TTC549 (cell line): ENCODE results near the gene SPTLC2.
"Not testable (repeated sequence)": the region's sequence is repeated elsewhere in the genome, so short reads cannot be mapped to it uniquely, and the experiment has no call there.

ENCODE experiments used
- FAIRE-seq: peaks from 2 replicates; lab custom pipeline; 2012; peaks lifted over from hg19 to GRCh38; lab: Jason Lieb, UNC

The SPTLC2 gene

GRCh38 chr14:77588411-77589025 lies 27.9 kb downstream of the SPTLC2 start:
- FAIRE-seq = not testable (repeated sequence)

DNA sequence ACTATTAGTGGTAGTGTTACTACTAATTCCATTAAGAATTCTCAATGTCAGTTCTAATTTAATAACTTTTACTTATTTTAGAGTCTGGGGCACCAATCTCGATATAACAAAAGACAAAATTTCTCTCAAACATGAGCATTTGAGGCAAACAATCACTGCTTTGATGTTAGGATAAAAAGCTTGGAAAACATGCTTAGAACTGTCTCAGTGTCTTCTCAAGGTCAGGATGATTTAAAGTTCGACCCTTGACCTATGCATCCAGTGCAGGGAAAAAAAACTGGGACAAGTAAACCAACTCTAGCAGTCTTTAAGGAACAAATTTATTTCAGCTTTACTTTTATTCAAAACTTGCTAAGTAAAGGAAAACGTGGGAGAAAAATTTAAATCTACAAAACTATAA lies 31.1 kb downstream of the SPTLC2 start:
- FAIRE-seq = no peak

DNA sequence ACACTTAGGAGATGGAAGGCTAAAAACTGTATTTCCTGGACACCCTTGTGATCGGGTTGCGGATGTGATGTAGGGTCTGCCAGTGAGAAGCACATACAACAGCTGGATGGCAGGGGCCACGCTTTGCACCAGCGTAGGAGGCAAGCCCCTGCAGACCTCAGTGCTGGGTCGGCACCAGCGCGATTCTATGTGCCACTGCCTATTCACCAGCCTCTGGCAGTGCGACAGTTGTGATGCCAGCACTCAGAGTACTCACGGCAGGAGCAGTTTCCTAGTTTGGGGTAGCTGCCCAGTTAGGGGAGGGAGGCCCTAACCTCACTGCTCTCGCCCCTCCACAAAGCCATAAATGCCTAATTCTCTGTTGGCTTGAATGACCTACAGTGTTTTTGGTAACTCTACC lies 31.6 kb downstream of the SPTLC2 start:
- no peak for FAIRE-seq

DNA sequence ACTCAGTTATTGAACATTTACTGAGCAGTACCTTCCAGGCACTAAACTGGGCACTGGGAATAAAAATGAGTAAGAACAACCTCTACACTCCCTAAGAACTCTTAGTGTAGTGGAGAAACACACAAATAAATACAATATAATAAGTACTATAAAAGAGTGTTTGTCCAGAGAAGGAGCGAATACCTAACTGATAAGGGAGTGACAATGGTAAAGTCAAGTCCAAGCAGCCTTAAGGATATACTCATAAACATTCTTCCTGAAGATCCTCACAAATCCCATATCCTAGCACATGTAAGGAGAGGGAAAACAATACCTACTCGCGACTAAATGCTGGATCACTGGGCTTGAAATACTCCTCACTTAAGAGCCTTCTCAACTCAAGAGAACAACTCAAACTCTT lies 32.8 kb downstream of the SPTLC2 start:
- FAIRE-seq = no peak

DNA sequence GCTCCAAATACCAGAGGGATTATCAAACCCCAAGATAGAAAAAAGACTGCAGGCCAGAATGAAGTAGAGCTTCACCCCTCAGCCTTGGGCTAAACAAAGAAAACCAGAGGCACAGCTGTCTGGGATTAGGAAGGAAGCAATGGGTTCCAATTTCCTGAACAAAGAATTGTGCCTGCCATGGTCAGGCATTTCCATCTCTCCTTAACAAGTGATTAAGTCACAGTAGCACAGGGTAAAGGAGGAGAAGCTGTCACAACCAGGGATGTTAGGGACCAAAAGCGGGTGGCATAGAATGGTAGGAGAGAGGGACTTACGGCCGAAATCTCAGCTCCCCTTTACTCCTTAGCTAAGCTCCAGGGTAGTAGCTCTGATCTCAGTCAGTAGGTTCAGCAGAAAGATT lies 33.9 kb downstream of the SPTLC2 start:
- FAIRE-seq = no peak

- FAIRE-seq = no peak
Measured at GRCh38 chr14:77580964-77581505, 35.4 kb downstream of the SPTLC2 start.

DNA sequence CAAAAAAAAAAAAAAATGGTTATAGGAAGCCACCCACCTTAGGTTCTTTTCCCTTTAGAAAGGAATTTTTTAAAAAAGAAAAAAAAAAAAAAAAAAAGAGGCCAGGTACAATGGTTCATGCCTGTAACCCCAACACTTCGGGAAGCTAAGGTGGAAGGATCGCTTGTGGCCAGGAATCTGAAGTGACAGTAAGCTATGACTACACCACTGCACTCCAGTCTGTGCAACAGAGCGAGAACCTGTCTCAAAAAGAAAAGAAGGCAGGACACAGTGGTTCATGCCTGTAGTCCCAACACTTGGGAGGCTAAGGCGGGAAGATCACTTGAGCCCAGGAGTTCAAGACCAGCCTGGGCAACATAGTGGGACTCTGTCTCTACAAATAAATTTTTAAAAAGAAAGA lies 36.0 kb downstream of the SPTLC2 start:
- FAIRE-seq = no peak

DNA sequence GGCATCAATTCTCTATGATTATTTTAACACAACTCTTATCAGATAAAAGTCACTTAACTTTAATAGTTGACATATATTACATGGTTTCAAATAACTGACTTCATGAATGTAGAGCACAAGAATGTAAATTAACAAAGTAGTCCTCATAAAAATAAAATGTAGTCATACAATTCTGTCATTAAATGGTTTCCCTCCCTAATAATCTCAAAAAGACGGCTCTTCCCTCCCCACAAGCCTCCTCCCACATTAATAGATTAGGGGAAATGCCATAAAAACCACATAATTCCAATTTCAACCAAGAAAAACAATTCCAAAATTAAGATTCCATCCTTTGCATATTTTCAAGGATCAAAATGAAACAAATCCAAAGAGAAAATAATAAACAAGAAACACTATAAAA lies 36.7 kb downstream of the SPTLC2 start:
- FAIRE-seq = no peak

DNA sequence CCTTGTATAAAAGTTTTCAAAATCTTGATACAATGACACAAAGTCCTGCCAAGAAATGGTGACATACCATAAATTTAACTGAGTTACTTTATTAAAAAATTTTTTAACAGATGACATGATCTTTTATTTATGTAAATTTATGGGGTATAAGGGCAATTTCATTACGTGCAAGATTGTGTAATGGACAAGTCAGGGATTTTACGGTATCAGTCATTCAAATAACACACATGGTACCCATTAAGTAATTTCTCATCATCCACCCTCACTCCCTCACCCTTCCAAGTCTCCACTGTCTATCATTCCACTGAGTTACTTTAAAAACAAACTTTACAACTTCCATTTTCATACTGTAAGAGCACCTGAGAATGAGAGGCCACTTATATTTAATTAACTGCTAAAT lies 37.4 kb downstream of the SPTLC2 start:
- no peak for FAIRE-seq

DNA sequence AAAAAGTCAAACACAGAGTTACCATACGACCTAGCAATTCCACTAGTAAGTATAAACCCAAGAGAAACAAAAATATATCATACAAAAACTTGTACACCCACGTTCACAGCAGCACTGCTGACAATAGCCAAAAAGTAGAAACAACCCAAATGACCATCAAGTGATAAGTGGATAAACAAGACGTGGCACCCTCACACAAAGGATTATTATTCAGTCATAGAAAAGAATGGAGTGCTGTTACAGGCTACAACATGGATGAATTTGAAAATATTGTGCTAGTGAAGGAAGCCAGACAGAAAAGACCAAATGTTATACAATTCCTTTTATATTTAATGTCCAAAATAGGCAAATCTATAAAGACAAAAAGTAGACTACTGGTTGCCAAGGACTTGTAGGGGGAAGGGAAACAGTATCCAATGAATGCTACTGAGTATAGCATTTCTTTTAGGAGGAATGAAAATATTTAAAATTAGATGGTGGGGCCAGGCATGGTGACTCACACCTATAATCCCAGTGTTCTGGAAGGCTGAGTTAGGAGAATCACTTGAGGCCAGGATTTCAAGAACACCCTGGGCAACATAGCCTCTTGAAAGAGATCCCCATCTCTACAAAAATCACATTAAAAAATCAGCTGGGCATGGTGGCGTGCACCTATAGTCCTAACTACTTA lies 41.9 kb downstream of the SPTLC2 start:
- no peak for FAIRE-seq

DNA sequence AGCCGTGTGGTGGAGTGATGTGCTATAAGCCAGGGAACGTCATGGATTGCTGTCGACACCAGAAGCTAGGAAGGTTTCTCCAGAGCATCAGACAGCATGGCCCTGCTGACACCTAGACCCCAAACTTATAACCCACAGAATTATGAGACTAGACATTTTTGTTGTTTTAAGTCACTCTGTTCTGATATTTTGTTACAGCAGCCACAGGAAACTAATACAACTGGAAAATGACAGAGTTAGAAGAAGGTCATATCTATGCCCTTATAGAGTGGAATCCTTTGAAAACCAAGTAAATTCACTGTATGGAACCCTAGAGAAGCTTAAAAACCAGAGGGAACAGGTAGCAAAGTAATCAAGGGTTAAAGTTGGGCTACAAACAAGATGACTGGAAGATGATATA lies 42.5 kb downstream of the SPTLC2 start:
- FAIRE-seq = no peak

- FAIRE-seq = no peak
Measured at GRCh38 chr14:77570706-77571268, 45.6 kb downstream of the SPTLC2 start.

GRCh38 chr14:77565994-77566305 lies 50.5 kb downstream of the SPTLC2 start:
- no peak for FAIRE-seq

- FAIRE-seq = no peak
Measured at GRCh38 chr14:77565289-77565993, 51.0 kb downstream of the SPTLC2 start.

DNA sequence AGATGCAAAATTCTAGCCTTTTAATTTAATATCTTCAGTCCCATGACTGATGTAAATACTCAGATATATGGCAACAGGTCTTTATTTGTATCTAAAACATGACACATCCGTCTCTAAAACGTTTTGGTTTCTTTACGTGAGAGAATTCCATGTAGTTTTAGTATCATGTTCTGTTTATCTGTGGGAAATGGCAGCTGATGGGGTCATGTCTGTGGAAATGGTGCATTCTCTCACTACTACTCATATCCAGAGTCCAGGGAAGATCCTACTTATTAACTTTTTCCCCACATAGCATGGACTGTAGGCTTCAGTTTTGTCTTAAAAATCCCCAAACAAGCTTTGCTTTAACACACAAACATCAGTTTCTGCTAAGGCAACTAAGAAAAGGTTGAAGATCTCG lies 53.8 kb downstream of the SPTLC2 start:
- FAIRE-seq = no peak

- FAIRE-seq = no peak
Measured at GRCh38 chr14:77561881-77562280, 54.6 kb downstream of the SPTLC2 start.

DNA sequence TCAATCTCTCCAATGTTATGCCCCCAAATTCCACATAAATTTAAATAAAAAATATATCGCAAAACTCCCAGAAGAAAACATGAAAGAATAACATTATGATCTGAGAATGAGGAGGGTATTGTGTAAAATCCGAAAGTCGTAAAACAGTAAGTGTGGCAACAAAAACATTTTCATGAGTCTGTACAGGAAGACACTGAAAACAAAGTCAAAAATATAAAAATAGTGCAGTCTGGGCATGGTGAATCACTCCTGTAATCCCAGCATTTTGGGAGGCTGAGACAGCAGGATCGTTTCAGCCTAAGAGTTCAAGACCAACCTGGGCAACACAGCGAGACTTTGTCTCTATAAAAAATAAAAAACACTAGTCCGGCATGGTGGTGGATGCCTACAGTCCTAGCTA lies 57.1 kb downstream of the SPTLC2 start:
- FAIRE-seq = no peak

DNA sequence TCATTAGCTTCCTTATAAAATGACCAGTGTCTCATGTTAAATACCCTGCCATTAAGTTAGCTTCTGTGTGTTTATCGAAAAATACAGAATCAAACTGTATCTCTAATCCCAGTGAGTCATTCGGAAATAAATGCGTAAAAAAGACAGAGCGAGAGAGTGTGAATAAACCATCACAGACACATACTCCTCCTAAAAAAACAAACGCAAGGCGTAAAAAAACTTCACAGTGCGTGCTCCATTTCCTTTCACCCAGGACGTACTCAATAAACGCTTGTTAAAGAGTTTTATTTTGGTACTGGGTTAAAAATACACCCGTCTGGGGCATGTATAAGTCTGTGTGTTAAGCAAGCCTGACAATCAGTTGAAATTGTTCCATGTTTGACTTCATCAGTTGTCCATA lies 59.0 kb downstream of the SPTLC2 start:
- FAIRE-seq = no peak

DNA sequence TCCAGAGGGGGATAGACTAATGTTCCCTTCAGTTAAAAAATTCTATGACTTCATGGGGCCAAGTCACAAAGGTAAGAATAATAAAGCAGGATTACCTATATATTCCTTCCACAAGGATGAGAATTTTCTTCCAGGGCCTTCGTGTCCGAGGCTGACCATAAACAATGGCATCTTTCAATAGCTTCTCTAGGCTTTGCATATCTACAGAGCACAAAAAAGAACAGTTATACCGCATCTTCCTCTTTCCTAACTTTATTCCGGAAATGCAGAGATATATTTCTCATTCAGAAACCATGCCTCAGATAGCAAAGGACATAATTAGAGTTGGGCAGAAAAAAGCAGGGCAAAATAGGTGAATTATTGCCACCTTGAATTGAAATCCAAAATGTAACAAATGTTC lies 59.5 kb downstream of the SPTLC2 start:
- FAIRE-seq = no peak

GRCh38 chr14:77554816-77555599 lies 61.4 kb downstream of the SPTLC2 start:
- FAIRE-seq = no peak

- FAIRE-seq = no peak
Measured at GRCh38 chr14:77554207-77554606, 62.2 kb downstream of the SPTLC2 start.

GRCh38 chr14:77549451-77549850 lies 67.0 kb downstream of the SPTLC2 start:
- FAIRE-seq = no peak
